A549 (cell line): Measurements from ENCODE around the gene FHAD1. TPM values are rescaled to one million over a fixed set of nuclear protein-coding genes. Genes with fewer than 3 reads are reported as not detected.

Source experiments
- ATAC-seq, 2 experiments: fragments of 200-7000 bp in 1 of 2; fragments of >200 bp in 1 of 2; cut with Nextera tagmentation in 1 of 2; cut with Tn5 transposase in 1 of 2; 3 replicates each; pipeline versions ENCODE4 v1.8.0 to v1.9.1; 2018 to 2020; ENCODE audit warnings: mild to moderate bottlenecking in 1 of 2, moderate library complexity in 1 of 2
- CTCF ChIA-PET: fragments of 300-600 bp; sonication (Branson Sonifier 250); formaldehyde crosslinking; extraction: SDS; loops from one replicate; lab custom pipeline; 2021; ENCODE audit warnings: antibody characterized with exemption, inconsistent platforms; lab: Yijun Ruan, JAX
- POLR2A ChIA-PET: fragments of 350-600 bp; formaldehyde crosslinking; extraction: SDS; loops from one replicate; lab custom pipeline; 2021; ENCODE audit warnings: antibody characterized with exemption, inconsistent platforms; lab: Yijun Ruan, JAX
- DNase-seq, 2 experiments: peaks; one replicate each; pipeline versions ENCODE4 v3.0.0 to v3.0.0-alpha.2; 2011 to 2016; ENCODE audit warnings: low read depth in 1 of 2, low spot score in 1 of 2
- FAIRE-seq: peaks from 2 replicates; lab custom pipeline; 2011; peaks lifted over from hg19 to GRCh38; lab: Jason Lieb, UNC
- H3K27ac ChIP-seq, 2 experiments: fragments of >200 bp; sonication (Bioruptor Twin); formaldehyde crosslinking; 3 replicates each; pipeline ENCODE4 v1.5.1; 2016 to 2017
- H3K4me1 ChIP-seq: fragments of >200 bp; sonication (Bioruptor Twin); formaldehyde crosslinking; 3 replicates; pipeline ENCODE4 v1.6.1; 2016
- H3K4me2 ChIP-seq: fragments of >200 bp; sonication (Bioruptor Twin); formaldehyde crosslinking; 3 replicates; pipeline ENCODE4 v1.6.1; 2016
- H3K4me3 ChIP-seq: fragments of >200 bp; sonication (Bioruptor Twin); formaldehyde crosslinking; 3 replicates; pipeline ENCODE4 v1.5.1; 2016
- H3K9me3 ChIP-seq: fragments of >200 bp; sonication (Bioruptor Twin); formaldehyde crosslinking; 3 replicates; pipeline ENCODE4 v1.6.1; 2016
- CBX2 ChIP-seq: fragments of 200-600 bp; sonication (generic); IDR thresholded peaks from 2 replicates; pipeline ENCODE4 v1.6.1; 2016; ENCODE audit warnings: low read depth, mild to moderate bottlenecking, borderline replicate concordance
- CEBPB ChIP-seq, 2 experiments: fragments of >200 bp in 1 of 2; sonication (Bioruptor Twin) in 1 of 2; formaldehyde crosslinking in 1 of 2; IDR thresholded peaks; 2 replicates each; pipeline ENCODE4 v1.6.1; 2012 to 2016
- CHD2 ChIP-seq: fragments of 150-350 bp; IDR thresholded peaks from 2 replicates; pipeline ENCODE4 v1.6.1; 2014; ENCODE audit warnings: low read length; ENCODE audit not compliant: partially characterized antibody
- CHD4 ChIP-seq: fragments of 200-600 bp; sonication (generic); IDR thresholded peaks from 2 replicates; pipeline ENCODE4 v1.6.1; 2016; ENCODE audit warnings: antibody characterized with exemption, mild to moderate bottlenecking, borderline replicate concordance
- EHF ChIP-seq: fragments of 250-450 bp; sonication (Bioruptor Pico); IDR thresholded peaks from 2 replicates; pipeline ENCODE4 v1.5.0; 2020; ENCODE audit warnings: mild to moderate bottlenecking
- FOXS1 ChIP-seq: fragments of 250-450 bp; sonication (Bioruptor Pico); IDR thresholded peaks from 2 replicates; pipeline ENCODE4 v1.5.0; 2020; ENCODE audit warnings: mild to moderate bottlenecking, moderate library complexity
- HEYL ChIP-seq: fragments of 250-450 bp; sonication (Bioruptor Pico); IDR thresholded peaks from 2 replicates; pipeline ENCODE4 v1.8.0; 2021; ENCODE audit warnings: mild to moderate bottlenecking, moderate library complexity
- HOXA7 ChIP-seq: fragments of 250-450 bp; sonication (Bioruptor Pico); IDR thresholded peaks from 2 replicates; pipeline ENCODE4 v1.5.0; 2020; ENCODE audit warnings: mild to moderate bottlenecking, moderate library complexity
- HOXB13 ChIP-seq: fragments of 250-450 bp; sonication (Bioruptor Pico); IDR thresholded peaks from 2 replicates; pipeline ENCODE4 v1.5.0; 2020; ENCODE audit warnings: low read depth, mild to moderate bottlenecking, moderate library complexity
- JUNB ChIP-seq: fragments of >200 bp; sonication (Bioruptor Twin); formaldehyde crosslinking; IDR thresholded peaks from 2 replicates; pipeline ENCODE4 v1.6.1; 2016
- KDM1A ChIP-seq: fragments of 200-600 bp; sonication (generic); IDR thresholded peaks from 2 replicates; pipeline ENCODE4 v1.6.1; 2016; ENCODE audit warnings: low read depth, mild to moderate bottlenecking
- MAZ ChIP-seq: fragments of 150-350 bp; IDR thresholded peaks from 2 replicates; pipeline ENCODE4 v1.6.1; 2014; ENCODE audit warnings: antibody characterized with exemption, low read depth, low read length, borderline replicate concordance
- MYC ChIP-seq: IDR thresholded peaks from 2 replicates; pipeline ENCODE4 v1.6.1; 2012; ENCODE audit warnings: mild to moderate bottlenecking, inconsistent platforms, low read length, improper control_type of control experiment, borderline replicate concordance
- PHF8 ChIP-seq: fragments of 200-600 bp; sonication (generic); IDR thresholded peaks from 2 replicates; pipeline ENCODE4 v1.6.1; 2016; ENCODE audit warnings: low read depth, mild to moderate bottlenecking, antibody characterized with exemption, moderate library complexity, borderline replicate concordance
- POLR2AphosphoS2 ChIP-seq: conservative IDR thresholded peaks from 2 replicates; pipeline ENCODE4 v1.6.1; 2012; ENCODE audit warnings: low read length, improper control_type of control experiment, inconsistent platforms
- RAD21 ChIP-seq, 2 experiments: fragments of >200 bp in 1 of 2; sonication (Bioruptor Twin) in 1 of 2; formaldehyde crosslinking in 1 of 2; IDR thresholded peaks in 1 of 2; conservative IDR thresholded peaks in 1 of 2; 2 replicates in 1 of 2; 3 replicates in 1 of 2; pipeline ENCODE4 v1.6.1; 2012 to 2018; ENCODE audit warnings: inconsistent platforms in 1 of 2
- RCOR1 ChIP-seq: fragments of 150-350 bp; IDR thresholded peaks from 2 replicates; pipeline ENCODE4 v1.6.1; 2014; ENCODE audit warnings: antibody characterized with exemption, low read length, low read depth
- RNF2 ChIP-seq: fragments of 200-600 bp; sonication (generic); IDR thresholded peaks from 2 replicates; pipeline ENCODE4 v1.6.1; 2016; ENCODE audit warnings: low read depth, mild to moderate bottlenecking, antibody characterized with exemption, moderate library complexity, borderline replicate concordance
- SREBF2 ChIP-seq: fragments of 450-650 bp; IDR thresholded peaks from 2 replicates; pipeline ENCODE4 v1.6.1; 2014; ENCODE audit warnings: mild to moderate bottlenecking, moderate library complexity
- ZC3H11A ChIP-seq: fragments of 450-650 bp; IDR thresholded peaks from 2 replicates; pipeline ENCODE4 v1.6.1; 2014; ENCODE audit warnings: antibody characterized with exemption, mild to moderate bottlenecking
- WGBS: methylation state at CpG from one replicate; pipeline ENCODE4 v1.1.6; 2017; ENCODE audit errors: missing lambda C conversion rate; 5-methylcytosine and 5-hydroxymethylcytosine counted together
- polyA plus RNA-seq, 4 experiments: library from polyadenylated mRNA; depleted of rRNA in 3 of 4; stranded (reverse); fragments of >200 nt; fragmentation: RNase III in 1 of 4; extraction: RNeasy Plus Mini Kit Qiagen cat#74134 plus additional on column Dnase treatment in 1 of 4; gene quantifications; 2 replicates in 3 of 4; 3 replicates in 1 of 4; pipeline ENCODE4 v1.2.3, GENCODE V29; 2011 to 2017
- TF ChIP-seq, protein P1 (sequence below): fragments of 250-450 bp; sonication (Bioruptor Pico); IDR thresholded peaks from 2 replicates; pipeline ENCODE4 v1.5.0; 2020; ENCODE audit warnings: low read depth, mild to moderate bottlenecking, moderate library complexity
- TF ChIP-seq, protein P2 (sequence below): IDR thresholded peaks from 2 replicates; pipeline ENCODE4 v1.6.1; 2012; ENCODE audit warnings: low read depth, borderline replicate concordance
- TF ChIP-seq, protein P3 (sequence below): IDR thresholded peaks from 2 replicates; pipeline ENCODE4 v1.6.1; 2012
- TF ChIP-seq, protein P4 (sequence below): fragments of >200 bp; sonication (Bioruptor Twin); formaldehyde crosslinking; IDR thresholded peaks from 3 replicates; pipeline ENCODE4 v1.6.1; 2016
- TF ChIP-seq, protein P5 (sequence below): fragments of 200-600 bp; sonication (generic); IDR thresholded peaks from 2 replicates; pipeline ENCODE4 v1.6.1; 2016; ENCODE audit warnings: antibody characterized with exemption, mild to moderate bottlenecking, moderate library complexity

Gene FHAD1
- polyA plus RNA-seq, 2 of the 4 experiments (the other 2 are of a cell fraction) = 0.31 to 0.32 TPM

DNA sequence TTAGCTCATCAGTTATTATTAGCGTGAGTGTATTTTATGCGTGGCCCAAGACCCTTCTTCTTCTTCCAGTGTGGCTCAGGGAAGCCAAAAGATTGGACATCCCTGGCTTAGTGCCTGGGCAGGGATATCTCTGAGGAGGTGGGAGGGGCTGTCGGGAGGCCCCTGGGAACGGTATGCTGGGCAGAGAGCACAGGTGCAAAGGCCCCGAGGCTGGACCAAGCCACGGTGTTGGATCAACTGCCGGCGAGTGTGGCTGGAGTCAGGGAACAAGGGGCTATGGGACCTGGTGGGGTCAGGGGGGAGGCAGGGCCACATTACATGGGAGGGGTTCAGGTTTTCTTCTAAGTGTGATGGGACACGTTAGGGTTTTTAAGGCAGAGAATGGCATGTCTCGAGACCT lies 62.7 kb downstream of the FHAD1 start:
- H3K27ac ChIP-seq = no peak overlapping the region
- TF ChIP-seq, protein P1, sequence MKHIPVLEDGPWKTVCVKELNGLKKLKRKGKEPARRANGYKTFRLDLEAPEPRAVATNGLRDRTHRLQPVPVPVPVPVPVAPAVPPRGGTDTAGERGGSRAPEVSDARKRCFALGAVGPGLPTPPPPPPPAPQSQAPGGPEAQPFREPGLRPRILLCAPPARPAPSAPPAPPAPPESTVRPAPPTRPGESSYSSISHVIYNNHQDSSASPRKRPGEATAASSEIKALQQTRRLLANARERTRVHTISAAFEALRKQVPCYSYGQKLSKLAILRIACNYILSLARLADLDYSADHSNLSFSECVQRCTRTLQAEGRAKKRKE (CRISPR knock-in tag) = no peak
- no peak for TF ChIP-seq RNF2
- no peak for TF ChIP-seq SREBF2
- TF ChIP-seq KDM1A = no peak
- no peak for FAIRE-seq
- POLR2A ChIA-PET = interaction anchor here (0.5 kb wide), 1 partner anchor 15 kb away, joined by 4 read pairs; no protein-coding TSS in a partner anchor
- ATAC-seq = no peak
- H3K4me1 ChIP-seq = no peaks in the 10 kb centered on the region; the same call in 2 of the 3 replicates
- no peaks in the 10 kb centered on the region for H3K9me3 ChIP-seq
- CTCF ChIA-PET = interaction anchor here (0.6 to 1.8 kb wide), 5 partner anchors 14 to 374 kb away, joined by 3 to 7 read pairs (median 4); no protein-coding TSS in a partner anchor
- H3K4me3 ChIP-seq = no peak overlapping the region
- H3K4me2 ChIP-seq = no peak overlapping the region
- no peak for DNase-seq
- WGBS = 87% methylated on average over 9 of the region's 10 CpGs

DNA sequence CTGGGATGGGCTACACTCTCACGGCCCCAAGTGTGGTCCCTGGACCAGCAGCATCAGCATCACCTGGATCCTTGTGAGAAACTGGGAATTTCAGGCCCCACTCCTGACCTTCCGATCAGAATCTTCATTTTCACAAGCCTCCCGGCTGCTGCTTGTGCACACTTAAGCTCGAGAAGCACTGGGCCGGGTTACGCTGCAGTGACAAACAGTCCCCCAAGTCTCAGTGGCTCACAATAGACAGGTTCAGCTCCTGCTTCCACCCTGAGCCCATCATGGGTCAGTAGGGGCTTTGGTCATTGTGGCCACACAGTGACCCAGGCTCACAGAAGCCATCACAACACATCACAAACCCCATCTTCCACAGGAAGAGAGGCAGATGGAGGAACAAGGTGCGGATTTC lies 63.5 kb downstream of the FHAD1 start:
- H3K27ac ChIP-seq = no peak overlapping the region
- DNase-seq (no peak), FAIRE-seq (no peak), ATAC-seq (no peak)
- POLR2A ChIA-PET = no interaction called here
- TF ChIP-seq RAD21 (conservative IDR thresholded peaks at IDR 0.05 in 1 of 2, IDR thresholded peaks at IDR 0.05 in 1 of 2) = no peak
- TF ChIP-seq POLR2AphosphoS2 = no peak
- no peak for TF ChIP-seq HOXA7 (CRISPR knock-in tag)
- no peak for TF ChIP-seq CHD2
- TF ChIP-seq MAZ = no peak
- no peak for TF ChIP-seq RCOR1
- no peak for TF ChIP-seq HEYL
- no peak for TF ChIP-seq EHF (CRISPR knock-in tag)
- TF ChIP-seq, protein P2, sequence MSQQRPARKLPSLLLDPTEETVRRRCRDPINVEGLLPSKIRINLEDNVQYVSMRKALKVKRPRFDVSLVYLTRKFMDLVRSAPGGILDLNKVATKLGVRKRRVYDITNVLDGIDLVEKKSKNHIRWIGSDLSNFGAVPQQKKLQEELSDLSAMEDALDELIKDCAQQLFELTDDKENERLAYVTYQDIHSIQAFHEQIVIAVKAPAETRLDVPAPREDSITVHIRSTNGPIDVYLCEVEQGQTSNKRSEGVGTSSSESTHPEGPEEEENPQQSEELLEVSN = no peak
- TF ChIP-seq, protein P3, sequence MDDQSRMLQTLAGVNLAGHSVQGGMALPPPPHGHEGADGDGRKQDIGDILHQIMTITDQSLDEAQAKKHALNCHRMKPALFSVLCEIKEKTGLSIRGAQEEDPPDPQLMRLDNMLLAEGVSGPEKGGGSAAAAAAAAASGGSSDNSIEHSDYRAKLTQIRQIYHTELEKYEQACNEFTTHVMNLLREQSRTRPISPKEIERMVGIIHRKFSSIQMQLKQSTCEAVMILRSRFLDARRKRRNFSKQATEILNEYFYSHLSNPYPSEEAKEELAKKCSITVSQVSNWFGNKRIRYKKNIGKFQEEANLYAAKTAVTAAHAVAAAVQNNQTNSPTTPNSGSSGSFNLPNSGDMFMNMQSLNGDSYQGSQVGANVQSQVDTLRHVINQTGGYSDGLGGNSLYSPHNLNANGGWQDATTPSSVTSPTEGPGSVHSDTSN = no peak
- no peak for TF ChIP-seq ZC3H11A
- no peak for TF ChIP-seq CBX2
- TF ChIP-seq HOXB13 (CRISPR knock-in tag) = no peak
- no peaks in the 10 kb centered on the region for H3K4me1 ChIP-seq
- no peak overlapping the region for H3K4me2 ChIP-seq
- CTCF ChIA-PET = interaction anchor here (0.9 to 3.2 kb wide), 4 partner anchors 13 to 182 kb away, joined by 3 to 13 read pairs (median 3); no protein-coding TSS in a partner anchor
- no peak overlapping the region for H3K4me3 ChIP-seq
- no peaks in the 10 kb centered on the region for H3K9me3 ChIP-seq
- WGBS = 87% methylated on average over 2 of the region's 7 CpGs

DNA sequence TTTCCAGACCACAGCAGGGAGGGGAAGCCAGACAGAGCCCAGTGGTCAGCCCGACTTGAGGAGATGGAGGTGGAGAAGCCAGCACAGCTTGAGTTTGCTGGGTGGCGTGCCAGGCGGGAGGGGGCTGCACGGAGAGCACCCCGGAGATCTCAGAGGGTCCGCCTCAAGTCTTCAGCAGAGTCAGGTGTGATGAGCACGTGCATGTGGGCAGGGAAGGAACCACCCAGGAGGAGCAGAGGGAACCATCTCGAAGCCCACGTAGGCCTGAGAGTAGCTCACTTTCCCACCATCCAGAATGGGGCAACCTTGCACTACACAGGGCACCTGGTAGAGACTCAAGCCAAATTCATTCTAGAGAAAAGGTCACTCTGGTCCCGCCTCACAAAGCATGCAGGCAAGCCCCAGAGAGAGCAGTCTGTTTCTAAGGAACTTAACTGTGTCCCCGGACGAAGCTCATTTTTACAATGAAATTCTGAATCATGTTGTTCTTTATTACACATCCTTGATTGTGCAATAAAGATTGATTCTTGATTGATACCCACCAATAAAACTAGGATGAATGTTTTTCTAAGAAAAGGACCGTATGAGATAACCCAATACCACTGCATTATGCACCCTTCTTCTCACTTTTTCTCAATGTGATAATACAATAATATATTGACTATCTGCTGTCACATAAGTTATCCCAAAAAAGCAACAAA lies 64.2 kb downstream of the FHAD1 start:
- FAIRE-seq = no peak
- ATAC-seq = no peak
- DNase-seq = no peak
- Histone ChIP-seq H3K9me3 (no peaks in the 10 kb centered on the region), H3K4me1 (no peaks in the 10 kb centered on the region), H3K27ac (no peak overlapping the region), H3K4me2 (no peak overlapping the region), H3K4me3 (no peak overlapping the region)
- WGBS = 89% methylated on average over 13 of the region's 13 CpGs
- TF ChIP-seq POLR2AphosphoS2 (no peak), JUNB (no peak), PHF8 (no peak), MAZ (no peak), MYC (no peak), FOXS1 (CRISPR knock-in tag) (no peak), ZC3H11A (no peak), CHD4 (no peak), CBX2 (no peak), CEBPB (IDR thresholded peaks at IDR 0.05) (no peak), CHD2 (no peak)
- TF ChIP-seq, protein P4, sequence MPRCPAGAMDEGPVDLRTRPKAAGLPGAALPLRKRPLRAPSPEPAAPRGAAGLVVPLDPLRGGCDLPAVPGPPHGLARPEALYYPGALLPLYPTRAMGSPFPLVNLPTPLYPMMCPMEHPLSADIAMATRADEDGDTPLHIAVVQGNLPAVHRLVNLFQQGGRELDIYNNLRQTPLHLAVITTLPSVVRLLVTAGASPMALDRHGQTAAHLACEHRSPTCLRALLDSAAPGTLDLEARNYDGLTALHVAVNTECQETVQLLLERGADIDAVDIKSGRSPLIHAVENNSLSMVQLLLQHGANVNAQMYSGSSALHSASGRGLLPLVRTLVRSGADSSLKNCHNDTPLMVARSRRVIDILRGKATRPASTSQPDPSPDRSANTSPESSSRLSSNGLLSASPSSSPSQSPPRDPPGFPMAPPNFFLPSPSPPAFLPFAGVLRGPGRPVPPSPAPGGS = no peak
- TF ChIP-seq, protein P5, sequence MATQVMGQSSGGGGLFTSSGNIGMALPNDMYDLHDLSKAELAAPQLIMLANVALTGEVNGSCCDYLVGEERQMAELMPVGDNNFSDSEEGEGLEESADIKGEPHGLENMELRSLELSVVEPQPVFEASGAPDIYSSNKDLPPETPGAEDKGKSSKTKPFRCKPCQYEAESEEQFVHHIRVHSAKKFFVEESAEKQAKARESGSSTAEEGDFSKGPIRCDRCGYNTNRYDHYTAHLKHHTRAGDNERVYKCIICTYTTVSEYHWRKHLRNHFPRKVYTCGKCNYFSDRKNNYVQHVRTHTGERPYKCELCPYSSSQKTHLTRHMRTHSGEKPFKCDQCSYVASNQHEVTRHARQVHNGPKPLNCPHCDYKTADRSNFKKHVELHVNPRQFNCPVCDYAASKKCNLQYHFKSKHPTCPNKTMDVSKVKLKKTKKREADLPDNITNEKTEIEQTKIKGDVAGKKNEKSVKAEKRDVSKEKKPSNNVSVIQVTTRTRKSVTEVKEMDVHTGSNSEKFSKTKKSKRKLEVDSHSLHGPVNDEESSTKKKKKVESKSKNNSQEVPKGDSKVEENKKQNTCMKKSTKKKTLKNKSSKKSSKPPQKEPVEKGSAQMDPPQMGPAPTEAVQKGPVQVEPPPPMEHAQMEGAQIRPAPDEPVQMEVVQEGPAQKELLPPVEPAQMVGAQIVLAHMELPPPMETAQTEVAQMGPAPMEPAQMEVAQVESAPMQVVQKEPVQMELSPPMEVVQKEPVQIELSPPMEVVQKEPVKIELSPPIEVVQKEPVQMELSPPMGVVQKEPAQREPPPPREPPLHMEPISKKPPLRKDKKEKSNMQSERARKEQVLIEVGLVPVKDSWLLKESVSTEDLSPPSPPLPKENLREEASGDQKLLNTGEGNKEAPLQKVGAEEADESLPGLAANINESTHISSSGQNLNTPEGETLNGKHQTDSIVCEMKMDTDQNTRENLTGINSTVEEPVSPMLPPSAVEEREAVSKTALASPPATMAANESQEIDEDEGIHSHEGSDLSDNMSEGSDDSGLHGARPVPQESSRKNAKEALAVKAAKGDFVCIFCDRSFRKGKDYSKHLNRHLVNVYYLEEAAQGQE = no peak
- CTCF ChIA-PET = interaction anchor here (0.9 to 3.2 kb wide), 6 partner anchors 8 to 184 kb away, joined by 3 to 13 read pairs (median 3); no protein-coding TSS in a partner anchor
- POLR2A ChIA-PET = no interaction called here
